PC-3 (cell line): Measurements from ENCODE around the gene CELF2. TPM values are rescaled to one million over a fixed set of nuclear protein-coding genes. Genes with fewer than 3 reads are reported as not detected.

ENCODE experiments used
- ATAC-seq: fragments of 200-7000 bp; cut with Tn5 transposase; 2 replicates; pipeline ENCODE4 v1.9.1; 2020; ENCODE audit warnings: mild to moderate bottlenecking, moderate library complexity
- BruUV-seq: library from RNA; stranded (reverse); fragments of 400-500 nt; replicated peaks from 2 replicates; lab custom pipeline; 2021; lab: Mats Ljungman, UMichigan
- CTCF ChIA-PET: fragments of 300-600 bp; sonication (Branson Sonifier 250); formaldehyde crosslinking; loops from one replicate; lab custom pipeline; 2022; ENCODE audit warnings: antibody characterized with exemption; lab: Charles Lee
- POLR2A ChIA-PET: fragments of 300-600 bp; sonication (Branson Sonifier 250); formaldehyde crosslinking; loops from one replicate; lab custom pipeline; 2022; ENCODE audit warnings: antibody characterized with exemption; ENCODE audit not compliant: unreplicated experiment; lab: Charles Lee
- DNase-seq: peaks from one replicate; pipeline ENCODE4 v3.0.0-alpha.2; 2015
- H2AFZ ChIP-seq: fragments of 300-600 bp; sonication (generic); 2 replicates; pipeline ENCODE4 v1.6.0; 2016; ENCODE audit warnings: antibody characterized with exemption, low read length
- H3F3A ChIP-seq: fragments of 300-600 bp; sonication (generic); one replicate; pipeline ENCODE4 v1.6.0; 2017; ENCODE audit warnings: antibody characterized with exemption, low read length, control low read depth, mild to moderate bottlenecking; ENCODE audit not compliant: unreplicated experiment
- H3K27ac ChIP-seq: fragments of 300-600 bp; sonication (generic); 2 replicates; pipeline ENCODE4 v1.5.1; 2016; ENCODE audit warnings: mild to moderate bottlenecking, low read length
- H3K27me3 ChIP-seq: fragments of 300-600 bp; sonication (generic); 2 replicates; pipeline ENCODE4 v1.6.1; 2016; ENCODE audit warnings: low read length, mixed read lengths
- H3K36me3 ChIP-seq: fragments of 300-600 bp; sonication (generic); 2 replicates; pipeline ENCODE4 v1.6.1; 2016; ENCODE audit warnings: low read depth, mixed run types, low read length, mixed read lengths
- H3K4me1 ChIP-seq: fragments of 300-600 bp; sonication (generic); 2 replicates; pipeline ENCODE4 v1.5.1; 2016; ENCODE audit warnings: low read length; ENCODE audit not compliant: insufficient read depth
- H3K4me2 ChIP-seq: fragments of 300-600 bp; sonication (generic); 2 replicates; pipeline ENCODE4 v1.6.0; 2016; ENCODE audit warnings: low read length
- H3K4me3 ChIP-seq: fragments of 300-600 bp; sonication (generic); 2 replicates; pipeline ENCODE4 v1.5.1; 2016; ENCODE audit warnings: mild to moderate bottlenecking, low read length, mixed read lengths
- H3K79me2 ChIP-seq: fragments of 300-600 bp; sonication (generic); 2 replicates; pipeline ENCODE4 v1.6.1; 2017; ENCODE audit warnings: low read length, mixed read lengths
- H3K9ac ChIP-seq: fragments of 300-600 bp; sonication (generic); 2 replicates; pipeline ENCODE4 v1.6.0; 2016; ENCODE audit warnings: mild to moderate bottlenecking, low read length
- H3K9me2 ChIP-seq: fragments of 300-600 bp; sonication (generic); replicated peaks from 2 replicates; pipeline ENCODE4 v1.6.1; 2016; ENCODE audit warnings: mixed run types, low read length, mixed read lengths
- H3K9me3 ChIP-seq: fragments of 300-600 bp; sonication (generic); 2 replicates; pipeline ENCODE4 v1.6.1; 2016; ENCODE audit warnings: low read length, mixed read lengths
- H4K20me1 ChIP-seq: fragments of 300-600 bp; sonication (generic); 2 replicates; pipeline ENCODE4 v1.6.1; 2016; ENCODE audit warnings: low read length, mixed read lengths
- EZH2 ChIP-seq: fragments of 300-600 bp; sonication (generic); IDR thresholded peaks from one replicate; pipeline ENCODE4 v1.6.1; 2017; ENCODE audit warnings: antibody characterized with exemption, mild to moderate bottlenecking, low read length; ENCODE audit not compliant: unreplicated experiment
- EZH2phosphoT487 ChIP-seq: fragments of 300-600 bp; sonication (generic); IDR thresholded peaks from 2 replicates; pipeline ENCODE4 v1.6.1; 2018; ENCODE audit warnings: mild to moderate bottlenecking, antibody characterized with exemption, low read length, borderline replicate concordance
- intact Hi-C: fragments of 100-400 bp; cut with micrococcal nuclease; formaldehyde crosslinking; loops from 2 replicates; pipeline ENCODE4 v1.9.0; 2023
- total RNA-seq: library from RNA; depleted of rRNA; stranded (reverse); fragments of >200 nt; gene quantifications from 2 replicates; pipeline ENCODE4 v1.2.3, GENCODE V29; 2014
- TF ChIP-seq, protein P1 (sequence below): fragments of 300-600 bp; sonication (generic); conservative IDR thresholded peaks from 2 replicates; pipeline ENCODE4 v1.5.1; 2017; ENCODE audit warnings: antibody characterized with exemption, low read depth, mild to moderate bottlenecking, low read length

CELF2 gene
- total RNA-seq, 1 experiment from 2014 or later, result not detected

- BruUV-seq, result no TSS peak
- Histone ChIP-seq H3K9me2 (no peaks in the 10 kb centered on the region), H3K4me3 (no peak overlapping the region), H3K4me2 (no peak overlapping the region), H3F3A (no peaks in the 10 kb centered on the region), H3K9me3 (no peaks in the 10 kb centered on the region), H2AFZ (no peak overlapping the region), H3K36me3 (no peaks in the 10 kb centered on the region), H3K27ac (no peak overlapping the region), H3K79me2 (no peaks in the 10 kb centered on the region), H4K20me1 (no peaks in the 10 kb centered on the region), H3K9ac (no peak overlapping the region), H3K4me1 (no peaks in the 10 kb centered on the region), H3K27me3 (peaks cover 13% of the 10 kb centered on the region)
- intact Hi-C loops, result no loop called here
- CTCF ChIA-PET, result no interaction called here
- no peak for DNase-seq
- TF ChIP-seq, protein P1, sequence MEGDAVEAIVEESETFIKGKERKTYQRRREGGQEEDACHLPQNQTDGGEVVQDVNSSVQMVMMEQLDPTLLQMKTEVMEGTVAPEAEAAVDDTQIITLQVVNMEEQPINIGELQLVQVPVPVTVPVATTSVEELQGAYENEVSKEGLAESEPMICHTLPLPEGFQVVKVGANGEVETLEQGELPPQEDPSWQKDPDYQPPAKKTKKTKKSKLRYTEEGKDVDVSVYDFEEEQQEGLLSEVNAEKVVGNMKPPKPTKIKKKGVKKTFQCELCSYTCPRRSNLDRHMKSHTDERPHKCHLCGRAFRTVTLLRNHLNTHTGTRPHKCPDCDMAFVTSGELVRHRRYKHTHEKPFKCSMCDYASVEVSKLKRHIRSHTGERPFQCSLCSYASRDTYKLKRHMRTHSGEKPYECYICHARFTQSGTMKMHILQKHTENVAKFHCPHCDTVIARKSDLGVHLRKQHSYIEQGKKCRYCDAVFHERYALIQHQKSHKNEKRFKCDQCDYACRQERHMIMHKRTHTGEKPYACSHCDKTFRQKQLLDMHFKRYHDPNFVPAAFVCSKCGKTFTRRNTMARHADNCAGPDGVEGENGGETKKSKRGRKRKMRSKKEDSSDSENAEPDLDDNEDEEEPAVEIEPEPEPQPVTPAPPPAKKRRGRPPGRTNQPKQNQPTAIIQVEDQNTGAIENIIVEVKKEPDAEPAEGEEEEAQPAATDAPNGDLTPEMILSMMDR, result no peak
- no peak for TF ChIP-seq EZH2phosphoT487
- no peak for TF ChIP-seq EZH2
- POLR2A ChIA-PET, result no interaction called here
- no peak for ATAC-seq
These were observed 25.4 kb downstream of the CELF2 start for GRCh38 chr10:11043039-11043438.

DNA sequence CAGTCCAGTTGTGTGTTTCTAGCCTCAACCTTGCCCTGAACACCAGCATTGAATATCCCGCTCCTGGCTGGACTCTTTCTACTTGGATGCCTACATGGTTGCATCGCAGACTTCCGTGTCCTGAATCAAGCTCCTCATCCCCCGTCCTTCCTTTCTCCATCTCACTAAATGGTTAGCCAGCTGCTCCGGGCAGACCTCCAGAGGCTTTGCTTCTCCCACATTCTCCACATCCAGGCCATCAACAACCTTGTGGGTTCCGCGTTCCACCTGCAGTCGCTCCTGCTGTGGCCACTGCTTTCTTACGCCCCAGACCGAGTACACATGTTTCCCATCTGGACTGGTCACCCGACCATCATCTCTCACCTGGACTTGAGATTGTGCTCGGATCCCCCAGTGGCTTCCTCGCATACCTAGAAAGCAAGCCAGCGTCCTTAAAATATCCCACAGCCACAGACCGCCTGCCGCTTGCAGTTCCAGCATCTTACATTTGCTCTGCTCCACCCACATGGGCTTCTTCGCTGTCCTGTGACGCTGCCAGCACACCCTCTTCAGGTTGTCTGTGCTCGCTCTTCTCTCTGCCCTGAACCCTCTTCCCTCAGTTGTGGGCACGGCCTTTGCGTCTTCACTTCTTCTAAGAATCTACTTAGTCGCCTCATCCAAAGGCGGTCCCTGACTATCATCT is 25.9 kb downstream of the CELF2 start:
- Histone ChIP-seq H3K9me2 (no peaks in the 10 kb centered on the region), H3K4me3 (no peak overlapping the region), H2AFZ (no peak overlapping the region), H3K36me3 (no peaks in the 10 kb centered on the region), H3K9me3 (no peaks in the 10 kb centered on the region), H3K27ac (no peak overlapping the region), H3K4me2 (no peak overlapping the region), H3K4me1 (no peaks in the 10 kb centered on the region), H3K9ac (no peak overlapping the region), H3F3A (no peaks in the 10 kb centered on the region), H4K20me1 (no peaks in the 10 kb centered on the region), H3K27me3 (peaks cover 13% of the 10 kb centered on the region), H3K79me2 (no peaks in the 10 kb centered on the region)
- ChIA-PET CTCF (no interaction called here), POLR2A (no interaction called here)
- intact Hi-C loops, result no loop called here
- ATAC-seq (no peak), DNase-seq (no peak)
- no TSS peak for BruUV-seq
- TF ChIP-seq, protein P1, result no peak
- TF ChIP-seq EZH2 (no peak), EZH2phosphoT487 (no peak)

DNA sequence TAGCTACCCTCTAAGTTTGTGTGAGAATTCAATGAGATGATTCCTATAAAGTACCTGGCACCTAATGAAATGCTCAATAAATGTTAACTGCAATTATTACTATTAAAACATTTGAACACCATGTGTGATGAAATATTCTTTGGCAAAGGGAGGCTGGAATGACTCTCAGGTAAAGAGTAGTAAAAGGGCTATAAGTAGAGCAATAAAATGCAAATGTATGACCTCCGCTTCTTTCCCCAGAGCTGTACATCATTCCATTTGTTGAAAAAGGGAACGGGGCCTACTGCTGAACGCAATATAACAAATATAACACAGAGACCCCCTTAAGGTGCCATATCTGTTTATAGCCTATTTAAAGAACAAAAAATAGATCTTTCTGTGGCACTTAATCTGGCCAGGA is 27.8 kb downstream of the CELF2 start:
- ChIA-PET POLR2A (no interaction called here), CTCF (no interaction called here)
- H3K9me2 ChIP-seq, result no peaks in the 10 kb centered on the region
- H3K9ac ChIP-seq, result no peak overlapping the region
- ATAC-seq (no peak), DNase-seq (no peak)
- no peak overlapping the region for H3K27ac ChIP-seq
- no peak overlapping the region for H2AFZ ChIP-seq
- no peaks in the 10 kb centered on the region for H3K36me3 ChIP-seq
- TF ChIP-seq EZH2, result no peak
- no peak for TF ChIP-seq EZH2phosphoT487
- TF ChIP-seq, protein P1, result no peak
- H3K79me2 ChIP-seq, result no peaks in the 10 kb centered on the region
- H3F3A ChIP-seq, result no peaks in the 10 kb centered on the region
- H3K4me2 ChIP-seq, result no peak overlapping the region
- H3K4me3 ChIP-seq, result no peak overlapping the region
- BruUV-seq, result no TSS peak
- H3K27me3 ChIP-seq, result peaks cover 13% of the 10 kb centered on the region
- H3K4me1 ChIP-seq, result no peaks in the 10 kb centered on the region
- intact Hi-C loops, result no loop called here
- H4K20me1 ChIP-seq, result no peaks in the 10 kb centered on the region
- H3K9me3 ChIP-seq, result no peaks in the 10 kb centered on the region
